ENCODE measurements around the gene ZNF107. TPM values are rescaled to one million over a fixed set of nuclear protein-coding genes. Genes with fewer than 3 reads are reported as not detected.

The ZNF107 gene
- 23.3 and 24.7 TPM in 2 replicates for total RNA-seq (2021)
- long read RNA-seq, full-length matches to known transcripts = 33 of 62 reads
- long read RNA-seq, partial matches to known transcripts = 0 of 62 reads
- long read RNA-seq, other reads (novel, unspliced or antisense) = 29 of 62 reads

- Histone ChIP-seq H3K79me2 (ENCODE audit: insufficient read depth, low read length) (peaks cover 13% of the 10 kb centered on the region; the same call in 1 of the 2 replicates), H3K56ac (ENCODE audit: insufficient read length, low read depth, low read length) (no peak within 1 kb of the TSS), H3K27ac (ENCODE audit: insufficient read length, low read depth, low read length) (peak within 1 kb of the TSS; percentile 85), H3K27me3 (ENCODE audit: insufficient read depth, low read length) (no peaks in the 10 kb centered on the region), H2BK120ac (ENCODE audit: low read depth, low read length, poor library complexity, severe bottlenecking) (no peak within 1 kb of the TSS), H2AFZ (ENCODE audit: low read length) (peak within 1 kb of the TSS; percentile 6), H3K18ac (ENCODE audit: insufficient read length, low read depth, low read length) (peak within 1 kb of the TSS; percentile 95), H2BK12ac (ENCODE audit: insufficient read length, low read depth, low read length) (no peak within 1 kb of the TSS), H3K23ac (ENCODE audit: insufficient read length, low read depth, low read length) (no peak within 1 kb of the TSS), H3K79me1 (ENCODE audit: insufficient read depth, low read depth, low read length, poor library complexity, severe bottlenecking) (no peaks in the 10 kb centered on the region), H4K20me1 (ENCODE audit: control insufficient read depth, insufficient read depth, insufficient read length) (no peaks in the 10 kb centered on the region), H2BK20ac (ENCODE audit: low read depth, low read length, poor library complexity, severe bottlenecking) (no peak within 1 kb of the TSS), H3K23me2 (ENCODE audit: insufficient read length, low read depth, low read length, poor library complexity, severe bottlenecking) (no peaks in the 10 kb centered on the region), H3K4me2 (ENCODE audit: insufficient read depth, insufficient read length, low read length) (peak within 1 kb of the TSS; percentile 68), H3T11ph (ENCODE audit: low read length) (no peak within 1 kb of the TSS), H3K14ac (ENCODE audit: insufficient read depth, low read length) (peak within 1 kb of the TSS; percentile 96), H3K9ac (ENCODE audit: extremely low read depth, insufficient read length, low read length) (peak within 1 kb of the TSS; percentile 95), H4K8ac (replicated peaks; ENCODE audit: insufficient read length, low read depth, low read length) (no peak within 1 kb of the TSS), H2AK5ac (ENCODE audit: insufficient read length, low read length) (no peak within 1 kb of the TSS), H4K91ac (ENCODE audit: insufficient read length, low read depth, low read length) (no peak within 1 kb of the TSS), H3K4me1 (ENCODE audit: insufficient read depth, low read length) (no peaks in the 10 kb centered on the region; the same call in 1 of the 2 replicates), H2BK5ac (ENCODE audit: insufficient read length, low read length) (no peak within 1 kb of the TSS), H2BK15ac (ENCODE audit: low read depth, low read length) (no peak within 1 kb of the TSS), H4K5ac (ENCODE audit: insufficient read length, low read depth, low read length) (peak within 1 kb of the TSS; percentile 90), H3K4ac (ENCODE audit: low read depth, low read length) (peak within 1 kb of the TSS; percentile 27; the same call in 1 of the 2 replicates), H3K9me3 (ENCODE audit: control insufficient read depth, low read depth, low read length) (no peaks in the 10 kb centered on the region)
- Mint-ChIP-seq H3K36me3 (ENCODE audit: insufficient read depth in 1 of 3, low read depth in 3 of 3) (peaks cover 14 to 38% (median 17%) of the 10 kb centered on the region in 3 experiments), H3K9me3 (peaks cover 19 to 43% of the 10 kb centered on the region in 2 experiments), H3K4me3 (peak within 1 kb of the TSS; percentile 95 to 96), H3K27ac (peak within 1 kb of the TSS; percentile 95 to 98 (median 97)), H3K4me1 (peaks cover 13 to 24% of the 10 kb centered on the region in 2 experiments), H3K27me3 (ENCODE audit: low read depth) (no peaks in the 10 kb centered on the region; the same call in 1 of the 2 replicates)
- no CpG with 5 or more reads among the region's 37 CpGs for WGBS (ENCODE audit: extremely low coverage, insufficient read length, low lambda C conversion rate)
- peak; percentile 81 for DNase-seq
- TF ChIP-seq CTCF (conservative IDR thresholded peaks at IDR 0.05) = no peak
Observed at GRCh38 chr7:64665980-64666662, at the start of gene ZNF107. TSS of gene ZNF107 (plus strand) at chr7:64666133. CDS start at chr7:64666283, 150 bp downstream.

Data from H9 (cell line).